ENCODE data around the gene MXRA8.

MXRA8 gene

DNA sequence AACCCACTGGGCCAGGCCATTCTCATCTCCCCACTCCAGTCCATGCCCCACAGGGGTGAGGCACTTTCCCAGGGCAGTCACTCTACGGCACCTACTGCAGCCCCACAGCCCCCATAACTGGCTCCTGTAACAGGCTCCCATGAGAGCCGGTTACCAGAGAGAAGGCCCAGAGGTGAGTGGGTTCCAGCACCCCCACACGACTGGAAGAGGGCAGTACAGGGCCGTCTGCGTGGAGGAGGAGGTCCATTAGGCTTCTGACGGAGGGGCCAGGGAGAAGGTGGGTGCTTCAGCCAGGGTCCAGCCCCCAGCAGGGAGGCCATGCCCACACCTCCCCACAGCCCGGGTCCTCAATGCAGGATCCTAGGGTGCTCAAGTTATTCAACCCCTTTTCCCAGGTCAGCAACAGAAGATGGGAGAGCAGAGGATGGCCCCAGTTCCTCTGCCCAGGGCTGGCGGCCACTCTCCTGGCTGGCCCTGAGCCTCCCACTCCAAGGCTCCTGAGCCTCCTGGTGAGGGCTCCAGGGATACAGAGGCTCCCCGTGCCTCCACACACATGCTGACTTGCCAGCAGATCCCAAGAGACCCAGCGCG lies 52.2 kb downstream of the MXRA8 start:
- DNase-seq (ENCODE audit: low read depth): no peak

- peak; percentile 66 for DNase-seq (ENCODE audit: low read depth)
These were observed 52.9 kb downstream of the MXRA8 start for GRCh38 chr1:1305300-1306069.

GRCh38 chr1:1304331-1305299 lies 53.7 kb downstream of the MXRA8 start:
- no peak for DNase-seq (ENCODE audit: low read depth)

- no peak for DNase-seq (ENCODE audit: low read depth)
These were observed 54.6 kb downstream of the MXRA8 start for GRCh38 chr1:1303736-1304135.

DNA sequence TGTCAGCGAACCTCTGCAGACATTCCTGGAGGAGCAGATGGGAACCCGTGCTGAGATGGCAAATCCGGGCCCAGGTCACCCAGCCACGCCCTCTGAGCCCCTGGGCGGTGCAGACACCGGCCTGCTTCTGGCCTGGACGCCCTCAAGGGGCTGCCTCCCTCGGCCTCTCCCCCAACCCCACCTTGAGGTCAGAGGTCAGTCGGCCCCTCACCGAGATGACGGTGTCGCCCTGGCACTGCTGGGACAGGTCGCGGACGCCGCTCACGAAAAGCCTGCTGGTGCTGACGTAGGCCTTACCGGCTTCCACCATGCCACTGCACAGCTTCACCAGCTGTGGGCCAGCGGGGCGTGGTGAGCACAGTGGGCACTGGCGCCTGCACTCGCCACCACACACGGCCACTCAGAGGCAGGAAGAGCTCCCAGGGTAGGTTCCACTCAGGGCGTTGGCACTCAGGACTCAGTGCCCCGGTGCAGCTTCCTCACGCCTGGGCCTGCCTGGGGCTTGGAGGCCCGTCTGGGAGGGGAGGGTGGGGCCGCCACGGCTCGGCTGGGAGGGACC lies 55.3 kb downstream of the MXRA8 start:
- no peak for DNase-seq (ENCODE audit: low read depth)

All from activated gamma-delta T cell treated with anti-CD3 and anti-CD28 coated beads, Interleukin-2, amount 50 U/mL, for 16 hours (primary cell).